Neural cell (in vitro differentiated cells): Measurements from ENCODE around the gene FCHO2.

ENCODE experiments used
- CTCF ChIP-seq: fragments of 450-650 bp; IDR thresholded peaks from 2 replicates; pipeline ENCODE4 v1.5.1; 2014; ENCODE audit warnings: antibody characterized with exemption, mild to moderate bottlenecking, moderate library complexity; ENCODE audit not compliant: poor library complexity, severe bottlenecking
- EP300 ChIP-seq: fragments of 450-650 bp; conservative IDR thresholded peaks from 2 replicates; pipeline ENCODE4 v1.6.1; 2014; ENCODE audit warnings: antibody characterized with exemption, mild to moderate bottlenecking, moderate library complexity; ENCODE audit not compliant: poor library complexity, severe bottlenecking
- EZH2 ChIP-seq: fragments of 200-600, 300-800 bp; shearing (Covaris generic), sonication (generic); IDR thresholded peaks from 2 replicates; pipeline ENCODE4 v1.6.1; 2014; ENCODE audit warnings: antibody characterized with exemption, low read length, borderline replicate concordance, mild to moderate bottlenecking; ENCODE audit not compliant: insufficient read depth, poor library complexity, severe bottlenecking
- TAF1 ChIP-seq: IDR thresholded peaks from 2 replicates; pipeline ENCODE4 v1.6.1; 2012; ENCODE audit warnings: low read depth
- TF ChIP-seq, protein P1 (sequence below): IDR thresholded peaks from 2 replicates; pipeline ENCODE4 v1.6.1; 2012; ENCODE audit warnings: borderline replicate concordance

DNA sequence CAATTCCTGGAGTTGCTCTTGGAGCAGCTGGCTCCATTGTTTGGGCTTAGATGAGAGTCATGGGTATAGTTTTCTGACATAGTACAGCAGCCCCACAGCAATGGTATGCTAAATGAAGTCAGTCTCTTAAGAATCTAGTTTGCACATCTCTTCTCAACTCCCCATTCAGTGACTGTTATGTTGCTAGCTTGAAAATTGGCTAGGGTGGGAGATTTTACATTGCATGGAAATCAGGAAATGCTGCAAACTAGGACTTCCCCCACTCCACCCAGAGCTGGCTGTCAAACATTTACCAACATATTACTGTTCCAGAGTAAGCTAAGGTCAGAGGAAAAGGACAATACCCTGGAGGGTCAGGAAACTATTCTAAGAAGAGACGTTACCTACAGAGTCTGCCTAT lies 17.6 kb upstream of the FCHO2 start:
- TF ChIP-seq EZH2 (no peak), CTCF (no peak), EP300 (no peak), TAF1 (no peak)
- TF ChIP-seq, protein P1, sequence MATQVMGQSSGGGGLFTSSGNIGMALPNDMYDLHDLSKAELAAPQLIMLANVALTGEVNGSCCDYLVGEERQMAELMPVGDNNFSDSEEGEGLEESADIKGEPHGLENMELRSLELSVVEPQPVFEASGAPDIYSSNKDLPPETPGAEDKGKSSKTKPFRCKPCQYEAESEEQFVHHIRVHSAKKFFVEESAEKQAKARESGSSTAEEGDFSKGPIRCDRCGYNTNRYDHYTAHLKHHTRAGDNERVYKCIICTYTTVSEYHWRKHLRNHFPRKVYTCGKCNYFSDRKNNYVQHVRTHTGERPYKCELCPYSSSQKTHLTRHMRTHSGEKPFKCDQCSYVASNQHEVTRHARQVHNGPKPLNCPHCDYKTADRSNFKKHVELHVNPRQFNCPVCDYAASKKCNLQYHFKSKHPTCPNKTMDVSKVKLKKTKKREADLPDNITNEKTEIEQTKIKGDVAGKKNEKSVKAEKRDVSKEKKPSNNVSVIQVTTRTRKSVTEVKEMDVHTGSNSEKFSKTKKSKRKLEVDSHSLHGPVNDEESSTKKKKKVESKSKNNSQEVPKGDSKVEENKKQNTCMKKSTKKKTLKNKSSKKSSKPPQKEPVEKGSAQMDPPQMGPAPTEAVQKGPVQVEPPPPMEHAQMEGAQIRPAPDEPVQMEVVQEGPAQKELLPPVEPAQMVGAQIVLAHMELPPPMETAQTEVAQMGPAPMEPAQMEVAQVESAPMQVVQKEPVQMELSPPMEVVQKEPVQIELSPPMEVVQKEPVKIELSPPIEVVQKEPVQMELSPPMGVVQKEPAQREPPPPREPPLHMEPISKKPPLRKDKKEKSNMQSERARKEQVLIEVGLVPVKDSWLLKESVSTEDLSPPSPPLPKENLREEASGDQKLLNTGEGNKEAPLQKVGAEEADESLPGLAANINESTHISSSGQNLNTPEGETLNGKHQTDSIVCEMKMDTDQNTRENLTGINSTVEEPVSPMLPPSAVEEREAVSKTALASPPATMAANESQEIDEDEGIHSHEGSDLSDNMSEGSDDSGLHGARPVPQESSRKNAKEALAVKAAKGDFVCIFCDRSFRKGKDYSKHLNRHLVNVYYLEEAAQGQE, result no peak
